GM12864 (cell line): ENCODE data around the gene CNPY2.
A peak's percentile ranks its signal among the peaks of the same experiment; 100 is the strongest.

Source experiments
- DNase-seq: peaks from one replicate; pipeline ENCODE4 v3.0.0-alpha.2; 2011; ENCODE audit warnings: low read depth
- H3K4me3 ChIP-seq: 2 replicates; pipeline ENCODE4 v1.5.1; 2011; ENCODE audit warnings: mild to moderate bottlenecking, low read depth, low read length, control low read depth
- CTCF ChIP-seq: IDR thresholded peaks from 2 replicates; pipeline ENCODE4 v1.5.1; 2011; ENCODE audit warnings: low read depth, mild to moderate bottlenecking, moderate library complexity, low read length, control low read depth, inconsistent platforms; ENCODE audit errors: missing control alignments

Gene CNPY2

GRCh38 chr12:56304276-56304675 is 11.5 kb downstream of the CNPY2 start:
- no peak for DNase-seq
- H3K4me3 ChIP-seq = no peak overlapping the region
- no peak for TF ChIP-seq CTCF

- no peak for DNase-seq
- TF ChIP-seq CTCF = no peak
- H3K4me3 ChIP-seq = peak overlapping the region; percentile 56
Measured at GRCh38 chr12:56300644-56301464, 14.9 kb downstream of the CNPY2 start.

- peak; percentile 94 for DNase-seq
- no peak for TF ChIP-seq CTCF
- H3K4me3 ChIP-seq = peak within 1 kb of the TSS; percentile 85
Measured at GRCh38 chr12:56299853-56300643, 15.7 kb downstream of the CNPY2 start, which contains the start of gene CS. TSS of gene CS (minus strand) at chr12:56300330. CDS start at chr12:56300201, 129 bp downstream.

GRCh38 chr12:56299308-56299852 is 16.4 kb downstream of the CNPY2 start:
- no peak for DNase-seq
- TF ChIP-seq CTCF = no peak
- peak overlapping the region; percentile 85 for H3K4me3 ChIP-seq

- H3K4me3 ChIP-seq = peak overlapping the region; percentile 85
- no peak for TF ChIP-seq CTCF
- DNase-seq = no peak
Measured at GRCh38 chr12:56298828-56299227, 17.0 kb downstream of the CNPY2 start.

GRCh38 chr12:56297400-56297799 is 18.4 kb downstream of the CNPY2 start:
- no peak for TF ChIP-seq CTCF
- no peak for DNase-seq
- H3K4me3 ChIP-seq = no peak overlapping the region
